ENCODE results near the gene ABHD12.

Gene ABHD12

DNA sequence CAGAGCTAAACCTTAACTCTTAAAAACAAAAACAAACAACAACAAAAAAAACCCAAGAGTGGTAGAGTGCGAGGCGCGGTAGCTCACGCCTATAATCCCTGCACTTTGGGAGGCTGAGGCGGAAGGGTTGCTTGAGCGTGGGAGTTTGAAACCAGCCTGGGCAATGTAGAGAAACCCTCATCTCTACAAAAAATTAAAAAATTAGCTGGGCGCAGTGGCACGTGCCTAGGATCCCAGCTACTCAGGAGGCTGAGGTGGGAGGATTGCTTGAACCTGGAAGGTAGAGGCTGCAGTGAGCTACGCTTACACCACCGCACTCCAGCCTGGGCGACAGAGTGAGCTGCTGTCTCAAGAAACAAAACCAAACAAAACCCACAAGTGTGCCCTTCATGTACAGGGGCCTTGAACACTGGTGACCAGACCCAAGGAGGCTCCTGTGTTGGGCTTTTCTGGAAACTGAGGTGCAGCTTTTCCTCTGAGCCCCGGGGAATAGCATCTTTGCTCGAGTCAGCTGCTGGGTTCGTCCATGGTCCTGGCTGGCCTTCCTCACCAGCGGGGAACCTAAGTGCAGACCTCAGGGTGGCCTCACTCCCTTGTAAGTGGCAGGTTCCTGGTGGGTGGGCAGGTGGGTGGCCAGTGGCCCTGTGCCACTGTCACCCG is 102.9 kb downstream of the ABHD12 start:
- DNase-seq, result no peak

DNA sequence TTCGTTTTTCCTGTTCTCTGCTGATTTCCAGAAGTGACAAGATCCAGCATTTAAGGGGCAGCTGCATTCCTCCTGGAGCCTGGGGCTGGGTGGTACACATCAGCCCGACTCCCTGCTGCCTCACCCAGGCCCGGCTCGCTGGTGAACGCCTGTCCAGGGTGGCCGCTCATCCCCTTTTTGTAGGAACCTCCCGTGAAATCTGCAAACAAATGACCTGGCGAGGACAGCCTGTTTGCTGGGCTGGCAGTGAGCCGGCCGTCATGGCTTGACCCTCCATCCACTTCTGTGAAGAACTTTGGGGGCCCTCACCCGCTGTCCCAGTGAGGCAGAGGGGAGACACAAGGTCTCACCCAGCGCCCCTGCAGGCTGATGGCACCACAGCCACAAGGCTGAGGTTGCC is 103.7 kb downstream of the ABHD12 start:
- no peak for DNase-seq

GRCh38 chr20:25285856-25286798 is 104.5 kb downstream of the ABHD12 start:
- DNase-seq, result no peak

DNA sequence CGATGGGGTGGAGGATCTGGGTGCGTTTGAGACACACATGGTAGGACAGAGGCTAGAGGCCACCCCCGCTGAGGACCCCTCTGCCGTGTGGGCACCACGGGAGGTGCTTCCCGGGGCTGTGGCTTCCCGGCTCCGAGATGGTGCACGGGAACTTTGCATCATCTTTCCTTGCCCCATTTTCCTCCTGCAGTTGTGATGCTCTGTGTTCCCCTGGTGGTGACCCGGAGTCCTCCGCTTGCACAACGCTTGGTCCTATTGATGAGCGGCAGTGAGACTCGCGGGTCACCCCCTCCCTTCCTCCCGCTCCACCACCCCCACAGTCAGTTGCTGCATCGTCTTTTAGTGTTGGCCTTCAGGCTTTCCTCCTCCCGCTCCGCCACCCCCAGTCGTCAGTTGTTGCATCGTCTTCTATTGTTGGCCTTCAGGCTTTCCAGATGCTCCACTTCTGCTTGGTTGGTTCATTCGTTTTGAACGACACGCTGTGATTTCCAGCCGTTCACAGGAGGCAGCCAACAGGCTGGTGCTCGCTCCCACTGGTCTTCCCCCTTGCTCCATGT is 105.5 kb downstream of the ABHD12 start:
- no peak for DNase-seq

DNA sequence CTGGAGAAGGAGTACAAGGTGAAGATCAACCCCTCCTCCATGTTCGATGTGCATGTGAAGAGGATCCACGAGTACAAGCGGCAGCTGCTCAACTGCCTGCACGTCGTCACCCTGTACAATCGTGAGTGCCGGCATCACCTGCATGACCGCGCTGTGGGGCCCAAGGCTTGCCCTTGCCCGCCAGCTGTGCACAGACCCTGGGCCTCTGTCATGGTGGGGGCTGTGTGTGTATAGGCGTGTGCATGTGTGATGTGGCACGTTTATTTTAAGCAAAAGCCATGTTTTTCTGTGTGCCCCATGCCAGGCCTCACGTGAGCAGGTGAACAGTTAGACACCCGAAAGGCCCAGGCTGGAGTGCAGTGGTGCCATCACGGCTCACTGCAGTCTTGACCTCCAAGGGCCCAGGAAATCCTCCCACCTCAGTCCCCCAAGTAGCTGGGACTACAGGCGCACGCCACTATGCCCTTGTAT is 106.5 kb downstream of the ABHD12 start:
- no peak for DNase-seq

GRCh38 chr20:25283221-25283951 is 107.2 kb downstream of the ABHD12 start:
- DNase-seq, result no peak

DNA sequence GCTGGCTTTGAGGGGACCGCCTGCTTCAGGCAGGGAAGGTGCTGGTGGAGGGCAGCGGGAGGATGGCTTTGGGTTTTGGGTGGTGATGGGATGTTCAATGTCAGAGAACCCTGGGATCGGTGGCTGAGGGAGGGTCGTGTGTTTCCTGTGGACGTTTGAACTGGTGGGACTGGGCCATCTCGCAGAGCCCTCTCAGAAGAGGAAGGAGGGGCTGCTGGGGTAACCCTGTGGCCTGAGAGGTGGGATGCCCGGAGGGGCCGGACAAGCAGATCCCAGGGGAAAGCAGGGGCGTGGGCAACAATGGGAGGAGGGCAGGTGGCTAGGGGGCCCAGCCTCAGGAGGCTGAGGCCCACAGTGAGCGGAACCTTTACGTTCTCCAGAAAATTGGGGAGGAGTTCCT is 107.8 kb downstream of the ABHD12 start:
- no peak for DNase-seq

GRCh38 chr20:25282034-25282781 is 108.4 kb downstream of the ABHD12 start:
- DNase-seq, result no peak

DNA sequence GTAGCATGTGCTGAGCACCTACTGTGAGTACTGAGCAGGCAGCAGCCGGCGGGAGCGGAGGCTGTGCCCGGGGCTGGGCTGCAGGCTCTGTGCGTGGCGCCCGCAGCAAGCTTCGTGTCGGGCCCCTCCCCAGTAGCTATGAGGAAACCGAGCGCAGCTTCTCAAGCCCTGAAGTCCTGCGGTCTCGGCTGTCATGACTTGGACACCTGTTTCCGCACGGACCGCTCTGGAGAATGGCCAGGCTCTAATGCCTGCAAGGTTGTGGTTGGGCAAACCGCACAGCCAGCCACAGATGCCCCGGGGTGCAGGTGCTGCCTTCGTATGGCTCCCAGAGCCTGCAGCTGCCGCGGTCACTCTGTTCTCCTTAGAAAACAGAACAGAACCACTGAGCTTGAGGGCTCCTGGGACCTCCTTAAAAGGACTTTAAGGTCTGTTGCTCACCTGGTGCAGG is 109.1 kb downstream of the ABHD12 start:
- DNase-seq, result no peak

DNA sequence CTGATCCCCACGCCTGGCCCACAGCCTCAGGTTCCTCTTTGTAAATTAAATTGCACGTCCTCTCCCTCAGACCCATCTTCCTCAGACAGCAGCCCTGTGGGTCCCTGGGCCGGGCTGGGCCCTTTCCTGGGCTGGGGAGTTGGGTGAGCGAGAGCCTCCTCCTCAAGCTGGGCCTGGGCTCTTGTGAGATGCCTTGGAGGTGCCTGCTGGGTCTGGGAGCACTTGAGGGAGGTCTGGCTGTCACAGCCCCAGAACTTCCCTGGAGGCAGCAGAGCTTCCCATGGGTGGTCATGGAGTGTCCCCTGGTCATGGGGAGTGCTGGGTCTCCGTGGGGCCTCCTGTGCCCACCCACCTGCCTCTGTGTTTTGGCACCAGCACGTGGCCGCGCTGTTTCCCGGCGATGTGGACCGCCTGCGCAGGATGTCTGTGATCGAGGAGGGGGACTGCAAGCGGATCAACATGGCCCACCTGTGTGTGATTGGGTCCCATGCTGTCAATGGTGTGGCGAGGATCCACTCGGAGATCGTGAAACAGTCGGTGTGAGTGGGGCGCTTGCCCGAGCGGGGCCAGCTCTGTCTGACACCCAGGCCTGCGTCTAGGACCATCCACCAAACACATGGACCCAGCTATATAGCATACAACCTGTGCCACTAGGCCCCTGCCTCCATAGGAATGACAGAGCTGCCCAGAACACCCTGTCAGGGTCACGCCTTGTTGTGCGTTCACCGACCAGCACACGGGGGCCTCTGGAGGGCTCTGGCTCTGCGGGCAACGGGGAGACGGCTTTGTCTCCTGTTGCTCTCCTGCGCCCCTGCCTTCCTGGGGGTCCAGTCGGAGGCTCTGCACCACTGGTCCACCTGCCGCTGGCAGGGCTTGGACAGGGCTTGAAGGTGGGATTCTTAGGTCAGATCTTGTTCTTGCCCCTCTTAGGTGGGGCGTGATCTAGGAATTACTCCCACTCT is 109.8 kb downstream of the ABHD12 start:
- no peak for DNase-seq

GRCh38 chr20:25280051-25280573 is 110.5 kb downstream of the ABHD12 start:
- DNase-seq, result no peak

- DNase-seq, result no peak
Observed at GRCh38 chr20:25279403-25279802, 111.2 kb downstream of the ABHD12 start.

DNA sequence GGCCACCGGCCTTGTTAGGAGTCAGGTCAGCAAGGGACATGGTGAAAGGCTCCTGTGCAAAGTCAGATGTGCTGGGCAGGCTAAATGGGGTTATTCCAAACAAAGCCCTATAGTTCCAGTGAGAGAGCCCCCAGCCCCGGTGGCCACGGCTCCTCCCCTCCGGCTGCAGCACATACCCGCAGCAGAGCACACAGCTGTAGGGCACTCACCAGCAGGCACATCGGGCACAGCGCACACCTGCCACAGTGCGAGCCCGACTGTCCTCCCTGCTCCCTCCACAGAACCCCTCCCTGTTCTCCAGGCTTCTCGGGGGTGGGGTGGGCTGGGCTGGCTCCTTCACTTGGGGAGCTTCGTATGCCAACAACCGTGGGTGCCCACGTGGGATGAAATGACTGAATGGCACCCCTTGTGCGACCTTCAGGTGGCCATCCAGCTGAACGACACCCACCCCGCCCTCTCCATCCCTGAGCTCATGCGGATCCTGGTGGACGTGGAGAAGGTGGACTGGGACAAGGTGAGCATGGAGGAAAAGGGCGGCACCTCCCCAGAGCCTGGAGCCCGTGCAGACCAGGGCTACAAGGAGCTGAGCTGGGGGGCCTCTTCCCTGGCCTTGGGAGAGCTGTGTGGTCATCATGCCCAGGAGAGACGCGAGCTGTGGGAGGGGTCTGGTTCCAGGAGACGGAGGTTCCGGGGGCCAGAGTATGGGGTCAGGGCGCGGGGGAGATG is 111.8 kb downstream of the ABHD12 start:
- no peak for DNase-seq

- DNase-seq, result no peak
Observed at GRCh38 chr20:25277941-25278521, 112.6 kb downstream of the ABHD12 start.

DNA sequence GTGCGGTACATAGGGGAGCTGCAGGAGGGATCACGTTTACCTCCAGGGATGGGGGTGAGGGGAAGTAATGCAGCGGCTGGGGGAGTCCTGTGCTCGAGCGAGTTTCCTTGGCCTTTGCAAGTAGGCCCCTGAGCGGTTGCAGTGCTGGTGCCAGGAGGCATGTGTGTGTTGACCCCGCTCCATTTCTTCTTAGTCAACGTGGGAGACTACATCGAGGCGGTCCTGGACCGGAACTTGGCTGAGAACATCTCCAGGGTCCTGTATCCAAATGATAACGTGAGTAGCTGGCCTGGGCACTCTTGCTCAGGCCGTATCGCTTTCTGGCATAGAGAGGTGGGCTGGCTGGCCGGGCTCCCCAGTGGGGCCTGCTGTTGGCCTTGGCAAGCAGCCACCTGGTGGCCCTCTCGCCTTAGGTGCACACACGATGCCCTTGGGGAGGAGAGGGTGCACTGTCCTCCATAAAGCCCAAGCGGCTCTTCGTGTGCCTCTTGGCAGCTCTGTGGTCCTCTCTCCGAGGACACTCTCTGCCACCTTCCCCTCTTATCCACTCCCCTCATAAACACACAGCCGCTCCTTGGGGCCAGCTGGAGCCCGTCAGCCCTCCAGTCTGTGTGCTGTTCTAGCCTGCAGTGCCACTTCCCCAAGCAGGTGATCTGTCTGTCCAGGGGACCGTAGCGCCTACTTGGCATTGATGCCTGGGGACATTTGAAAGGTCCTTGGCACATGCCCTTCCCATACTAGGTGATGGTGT is 113.4 kb downstream of the ABHD12 start:
- no peak for DNase-seq

- DNase-seq, result no peak
Observed at GRCh38 chr20:25276533-25277050, 114.0 kb downstream of the ABHD12 start.

- no peak for DNase-seq
Observed at GRCh38 chr20:25275813-25276532, 114.7 kb downstream of the ABHD12 start.

All from activated CD4-positive, alpha-beta T cell treated with anti-CD3 and anti-CD28 coated beads for 4 hours (primary cell).